ENCODE results near the gene BTD. TPM values are rescaled to one million over a fixed set of nuclear protein-coding genes. Genes with fewer than 3 reads are reported as not detected.
"Not testable (repeated sequence)": the region's sequence is repeated elsewhere in the genome, so short reads cannot be mapped to it uniquely, and the experiment has no call there.

BTD gene
- total RNA-seq, 1 donor from 2014 or later, result 13.1 TPM

GRCh38 chr3:15611018-15611417, 9.5 kb downstream of the BTD start:
- H3K9me3 Mint-ChIP-seq (ENCODE audit: unreplicated experiment), result no peaks in the 10 kb centered on the region
- peaks cover 5% of the 10 kb centered on the region for H3K4me1 Mint-ChIP-seq (ENCODE audit: unreplicated experiment)
- H3K27me3 Mint-ChIP-seq (ENCODE audit: unreplicated experiment), result peaks cover 1% of the 10 kb centered on the region
- no peak for TF ChIP-seq CTCF (IDR thresholded peaks at IDR 0.05; ENCODE audit: unreplicated experiment)
- H3K36me3 Mint-ChIP-seq (ENCODE audit: low read depth, unreplicated experiment), result no peaks in the 10 kb centered on the region
- no peak for DNase-seq (ENCODE audit: low spot score)
- no peak overlapping the region for H3K4me3 Mint-ChIP-seq (ENCODE audit: unreplicated experiment)
- H3K27ac Mint-ChIP-seq (ENCODE audit: unreplicated experiment), result no peak overlapping the region

GRCh38 chr3:15612001-15612400, 10.5 kb downstream of the BTD start:
- no peak for DNase-seq (ENCODE audit: low spot score)
- H3K4me1 Mint-ChIP-seq (ENCODE audit: unreplicated experiment), result peaks cover under 1% of the 10 kb centered on the region
- no peaks in the 10 kb centered on the region for H3K36me3 Mint-ChIP-seq (ENCODE audit: low read depth, unreplicated experiment)
- no peak overlapping the region for H3K27ac Mint-ChIP-seq (ENCODE audit: unreplicated experiment)
- TF ChIP-seq CTCF (IDR thresholded peaks at IDR 0.05; ENCODE audit: unreplicated experiment), result no peak
- H3K9me3 Mint-ChIP-seq (ENCODE audit: unreplicated experiment), result no peaks in the 10 kb centered on the region
- H3K4me3 Mint-ChIP-seq (ENCODE audit: unreplicated experiment), result no peak overlapping the region
- peaks cover 1% of the 10 kb centered on the region for H3K27me3 Mint-ChIP-seq (ENCODE audit: unreplicated experiment)

- no peaks in the 10 kb centered on the region for H3K27me3 Mint-ChIP-seq (ENCODE audit: unreplicated experiment)
- no peak overlapping the region for H3K4me3 Mint-ChIP-seq (ENCODE audit: unreplicated experiment)
- H3K36me3 Mint-ChIP-seq (ENCODE audit: low read depth, unreplicated experiment), result peaks cover 6% of the 10 kb centered on the region
- no peak overlapping the region for H3K27ac Mint-ChIP-seq (ENCODE audit: unreplicated experiment)
- DNase-seq (ENCODE audit: low spot score), result no peak
- TF ChIP-seq CTCF (IDR thresholded peaks at IDR 0.05; ENCODE audit: unreplicated experiment), result no peak
- no peaks in the 10 kb centered on the region for H3K4me1 Mint-ChIP-seq (ENCODE audit: unreplicated experiment)
- no peaks in the 10 kb centered on the region for H3K9me3 Mint-ChIP-seq (ENCODE audit: unreplicated experiment)
Observed at GRCh38 chr3:15614958-15615357, 13.4 kb downstream of the BTD start.

- Mint-ChIP-seq H3K4me1 (ENCODE audit: unreplicated experiment) (no peaks in the 10 kb centered on the region), H3K36me3 (ENCODE audit: low read depth, unreplicated experiment) (peaks cover 14% of the 10 kb centered on the region), H3K27ac (ENCODE audit: unreplicated experiment) (no peak overlapping the region), H3K4me3 (ENCODE audit: unreplicated experiment) (no peak overlapping the region), H3K27me3 (ENCODE audit: unreplicated experiment) (no peaks in the 10 kb centered on the region), H3K9me3 (ENCODE audit: unreplicated experiment) (no peaks in the 10 kb centered on the region)
- TF ChIP-seq CTCF (IDR thresholded peaks at IDR 0.05; ENCODE audit: unreplicated experiment), result no peak
- no peak for DNase-seq (ENCODE audit: low spot score)
Observed at GRCh38 chr3:15616053-15616452, 14.5 kb downstream of the BTD start.

- H3K27me3 Mint-ChIP-seq (ENCODE audit: unreplicated experiment); H3K4me3 Mint-ChIP-seq (ENCODE audit: unreplicated experiment); DNase-seq (ENCODE audit: low spot score); H3K9me3 Mint-ChIP-seq (ENCODE audit: unreplicated experiment); H3K27ac Mint-ChIP-seq (ENCODE audit: unreplicated experiment); H3K4me1 Mint-ChIP-seq (ENCODE audit: unreplicated experiment): not testable (repeated sequence)
- H3K36me3 Mint-ChIP-seq (ENCODE audit: low read depth, unreplicated experiment), result peaks cover 21% of the 10 kb centered on the region
Observed at GRCh38 chr3:15619659-15620464, 18.3 kb downstream of the BTD start.

Measured in endothelial cell (in vitro differentiated cells).